GM18858 (cell line): ENCODE results near the gene RFC1.
"Not testable (repeated sequence)": the region's sequence is repeated elsewhere in the genome, so short reads cannot be mapped to it uniquely, and the experiment has no call there.

Experiments
- ATAC-seq: cut with Tn5 transposase; IDR thresholded peaks from one replicate; pipeline ENCODE4 v1.9.1; 2021; ENCODE audit not compliant: unreplicated experiment

The RFC1 gene

GRCh38 chr4:39365830-39366771 lies at the start of gene RFC1:
RFC1 (minus strand) TSS chr4:39366362; CDS start chr4:39366241, 121 bp downstream.
- ATAC-seq: no peak

- ATAC-seq: no peak
Observed at GRCh38 chr4:39415678-39416283, 49.6 kb upstream of the RFC1 start.

GRCh38 chr4:39411561-39411960 lies 45.4 kb upstream of the RFC1 start:
- ATAC-seq: not testable (repeated sequence)

- ATAC-seq: no peak
Observed at GRCh38 chr4:39410415-39410814, 44.3 kb upstream of the RFC1 start.

DNA sequence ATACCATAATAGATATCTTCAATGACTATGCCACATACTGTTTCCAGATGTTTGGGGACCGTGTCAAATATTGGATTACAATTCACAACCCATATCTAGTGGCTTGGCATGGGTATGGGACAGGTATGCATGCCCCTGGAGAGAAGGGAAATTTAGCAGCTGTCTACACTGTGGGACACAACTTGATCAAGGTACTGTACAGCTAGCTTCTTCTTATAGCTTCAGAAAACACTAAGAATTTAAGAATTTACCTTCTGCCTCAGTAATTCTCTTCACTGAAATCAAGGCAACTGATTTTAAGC lies 41.4 kb upstream of the RFC1 start:
- ATAC-seq: no peak

GRCh38 chr4:39406763-39407583 lies 40.8 kb upstream of the RFC1 start, which contains the start of gene KLB:
KLB (plus strand) TSS chr4:39406930; CDS start chr4:39406950, 20 bp downstream.
- ATAC-seq: no peak

DNA sequence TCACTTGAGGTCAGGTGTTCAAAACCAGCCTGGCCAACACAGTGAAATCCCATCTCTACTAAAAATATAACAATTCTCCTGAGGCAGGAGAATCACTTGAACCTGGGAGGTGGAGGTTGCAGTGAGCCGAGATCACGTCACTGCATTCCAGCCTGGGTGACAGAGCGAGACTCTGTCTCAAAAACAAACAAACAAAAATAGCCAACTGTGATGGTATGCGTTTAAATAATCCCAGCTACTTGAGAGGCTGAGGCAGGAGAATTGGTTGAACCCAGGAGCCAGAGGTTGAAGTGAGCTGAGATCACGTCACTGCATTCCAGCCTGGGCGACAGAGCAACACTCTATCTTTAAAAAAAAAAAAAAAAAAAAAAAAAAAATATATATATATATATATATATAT lies 35.5 kb upstream of the RFC1 start:
- not testable (repeated sequence) for ATAC-seq

DNA sequence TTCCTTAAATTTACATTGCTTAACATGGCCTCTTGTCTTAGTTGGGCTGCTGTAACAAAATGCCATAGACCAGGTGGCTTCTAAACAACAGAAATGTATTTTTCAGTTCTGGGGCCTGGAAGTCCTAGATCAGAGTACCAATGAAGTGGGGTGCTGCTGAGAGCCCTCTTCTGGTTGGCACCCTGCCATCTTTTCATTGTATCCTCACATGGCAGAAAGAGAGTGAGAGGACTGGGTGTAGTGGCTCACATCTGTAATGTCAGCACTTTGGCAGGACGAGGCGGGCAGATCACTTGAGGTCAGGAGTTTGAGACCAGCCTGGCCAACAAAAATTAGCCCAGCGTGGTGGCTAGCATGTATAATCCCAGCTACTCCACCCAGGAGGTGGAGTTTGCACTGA lies 28.5 kb upstream of the RFC1 start:
- ATAC-seq: no peak

DNA sequence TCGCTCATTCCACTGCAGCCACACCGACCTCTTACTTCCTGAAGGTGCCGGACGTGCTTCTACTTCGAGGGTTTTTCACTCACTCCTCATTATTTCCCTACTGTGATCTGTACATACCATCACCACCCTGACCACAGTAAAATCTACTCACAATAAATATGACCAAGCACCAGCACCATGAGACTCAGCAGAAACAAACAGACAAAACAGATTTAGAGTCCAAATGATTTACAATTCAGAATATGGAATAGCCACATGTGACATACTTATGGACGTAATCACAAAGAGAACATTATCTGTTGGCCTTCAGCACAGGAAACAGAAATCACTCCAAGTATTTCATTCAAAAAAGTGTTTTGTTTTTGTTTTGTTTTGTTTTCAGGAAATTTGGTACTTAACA lies 24.4 kb upstream of the RFC1 start:
- ATAC-seq: no peak

- ATAC-seq: no peak
Observed at GRCh38 chr4:39384563-39384962, 18.4 kb upstream of the RFC1 start.

GRCh38 chr4:39383690-39384089 lies 17.5 kb upstream of the RFC1 start:
- no peak for ATAC-seq

DNA sequence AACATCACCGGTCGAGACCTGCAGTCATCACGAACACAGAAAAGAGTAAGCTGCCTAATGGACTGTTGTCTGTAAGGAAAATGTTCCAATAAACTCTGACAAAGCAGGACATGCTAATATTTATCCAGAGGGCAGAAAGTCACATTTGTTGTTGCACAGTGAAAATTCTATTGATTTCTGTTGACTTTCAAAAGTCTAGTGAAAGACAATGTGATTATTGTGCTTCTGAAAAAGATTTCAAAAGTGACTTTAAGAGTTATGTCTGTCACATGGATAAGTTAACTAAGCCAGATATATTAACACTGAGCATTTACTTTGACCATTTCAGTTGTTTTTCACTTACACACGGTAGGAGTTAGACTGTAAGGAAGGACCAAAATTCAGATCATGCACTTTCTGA lies 9.3 kb upstream of the RFC1 start:
- no peak for ATAC-seq

- ATAC-seq: not testable (repeated sequence)
Observed at GRCh38 chr4:39371209-39371608, 5.0 kb upstream of the RFC1 start.

DNA sequence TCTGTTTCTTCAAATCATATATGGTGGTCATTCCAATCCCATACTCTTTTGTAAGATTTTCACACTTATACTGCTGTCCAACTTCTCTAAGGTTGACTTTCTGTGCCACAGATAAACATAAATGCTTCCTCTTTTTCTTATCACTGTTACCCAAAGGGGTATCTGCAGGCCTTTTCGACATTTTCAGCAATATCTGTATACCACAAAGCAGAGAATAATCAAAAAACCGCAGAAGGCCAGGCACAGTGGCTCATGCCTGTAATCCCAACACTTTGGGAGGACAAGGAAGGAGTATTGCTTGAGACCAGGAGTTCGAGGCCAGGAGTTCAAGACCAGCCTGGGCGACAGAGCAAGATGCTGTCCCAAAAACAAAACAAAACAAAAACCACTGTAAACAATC lies 3.1 kb upstream of the RFC1 start:
- ATAC-seq: no peak

- no peak for ATAC-seq
Observed at GRCh38 chr4:39367166-39367565, 1.0 kb upstream of the RFC1 start.

DNA sequence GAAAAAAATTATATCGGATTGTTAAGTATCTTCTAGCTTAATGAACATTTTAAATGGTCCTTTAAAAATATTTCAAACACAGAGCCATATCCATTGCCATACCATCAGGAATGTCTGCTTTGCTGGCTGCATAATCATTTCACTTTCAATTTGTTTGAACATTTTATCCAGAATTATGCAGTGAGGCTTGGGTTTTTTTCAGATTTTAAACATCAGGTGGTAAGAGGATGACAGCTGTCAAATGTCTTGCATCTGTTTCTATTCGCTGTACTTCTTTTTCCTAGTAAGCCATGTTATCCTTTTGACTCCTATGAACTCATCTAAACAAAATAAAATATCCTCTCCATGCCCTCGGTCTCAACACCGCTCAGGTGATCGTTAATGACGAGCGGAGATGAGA lies 802 bp downstream of the RFC1 start:
- ATAC-seq: no peak

GRCh38 chr4:39363773-39364393 lies 2.3 kb downstream of the RFC1 start:
- ATAC-seq: peak; percentile 53

GRCh38 chr4:39362827-39363226 lies 3.3 kb downstream of the RFC1 start:
- no peak for ATAC-seq

- not testable (repeated sequence) for ATAC-seq
Observed at GRCh38 chr4:39360611-39361010, 5.6 kb downstream of the RFC1 start.

GRCh38 chr4:39357002-39357401 lies 9.2 kb downstream of the RFC1 start:
- peak; percentile 28 for ATAC-seq

GRCh38 chr4:39354254-39354552 lies 12.0 kb downstream of the RFC1 start:
- ATAC-seq: no peak
